Loucy (cell line): ENCODE data around the gene C10orf71.

Source experiments
- H2AFZ ChIP-seq: fragments of 200-600 bp; sonication (generic); 2 replicates; pipeline ENCODE4 v1.6.0; 2016; ENCODE audit warnings: antibody characterized with exemption, mild to moderate bottlenecking, low read length, moderate library complexity
- H3F3A ChIP-seq: fragments of 200-600 bp; 2 replicates; pipeline ENCODE4 v1.6.0; 2016; ENCODE audit warnings: antibody characterized with exemption, low read depth, mild to moderate bottlenecking
- H3K27me3 ChIP-seq: fragments of 200-600 bp; sonication (generic); 2 replicates; pipeline ENCODE4 v1.6.1; 2014; ENCODE audit warnings: low read length, mild to moderate bottlenecking; ENCODE audit not compliant: insufficient read depth, poor library complexity, severe bottlenecking
- H3K36me3 ChIP-seq: fragments of 200-600 bp; sonication (generic); 2 replicates; pipeline ENCODE4 v1.6.1; 2016; ENCODE audit warnings: low read length; ENCODE audit not compliant: insufficient read depth
- H3K4me1 ChIP-seq: fragments of 200-600 bp; sonication (generic); 2 replicates; pipeline ENCODE4 v1.5.1; 2014; ENCODE audit warnings: low read length, mild to moderate bottlenecking; ENCODE audit not compliant: insufficient read depth, poor library complexity, severe bottlenecking
- H3K4me2 ChIP-seq: fragments of 200-600 bp; sonication (generic); 2 replicates; pipeline ENCODE4 v1.6.0; 2014; ENCODE audit warnings: antibody characterized with exemption, low read length, low read depth, mild to moderate bottlenecking; ENCODE audit not compliant: poor library complexity, severe bottlenecking
- H3K4me3 ChIP-seq: fragments of 200-600 bp; sonication (generic); 2 replicates; pipeline ENCODE4 v1.5.1; 2014; ENCODE audit warnings: low read length, mild to moderate bottlenecking, mixed read lengths; ENCODE audit not compliant: poor library complexity, severe bottlenecking
- H3K79me2 ChIP-seq: fragments of 200-600 bp; sonication (generic); 2 replicates; pipeline ENCODE4 v1.6.1; 2014; ENCODE audit warnings: low read length; ENCODE audit not compliant: insufficient read depth
- H3K9ac ChIP-seq: fragments of 200-600 bp; sonication (generic); 2 replicates; pipeline ENCODE4 v1.6.0; 2014; ENCODE audit warnings: mild to moderate bottlenecking, low read depth, low read length, moderate library complexity; ENCODE audit not compliant: poor library complexity, severe bottlenecking
- H3K9me2 ChIP-seq: fragments of 200-600 bp; sonication (generic); replicated peaks from 2 replicates; pipeline ENCODE4 v1.6.1; 2016; ENCODE audit warnings: low read depth, low read length, mixed read lengths
- H3K9me3 ChIP-seq: fragments of 200-600 bp; sonication (generic); 2 replicates; pipeline ENCODE4 v1.6.1; 2014; ENCODE audit warnings: mild to moderate bottlenecking, antibody characterized with exemption, low read length, low read depth; ENCODE audit not compliant: insufficient read depth
- H4K20me1 ChIP-seq: fragments of 200-600 bp; sonication (generic); 2 replicates; pipeline ENCODE4 v1.6.0; 2014; ENCODE audit warnings: antibody characterized with exemption, low read length, mild to moderate bottlenecking; ENCODE audit not compliant: insufficient read depth, poor library complexity, severe bottlenecking
- CTCF ChIP-seq: fragments of 200-600 bp; sonication (generic); conservative IDR thresholded peaks from 2 replicates; pipeline ENCODE4 v1.5.1; 2014; ENCODE audit warnings: mild to moderate bottlenecking, antibody characterized with exemption, low read length
- EZH2phosphoT487 ChIP-seq: fragments of 200-600 bp; IDR thresholded peaks from 2 replicates; pipeline ENCODE4 v1.6.1; 2018; ENCODE audit warnings: antibody characterized with exemption, mild to moderate bottlenecking, moderate library complexity, borderline replicate concordance

Gene C10orf71

GRCh38 chr10:49329146-49329505, 30.2 kb downstream of the C10orf71 start:
- Histone ChIP-seq H3K36me3 (no peaks in the 10 kb centered on the region), H3K27me3 (peaks cover 54% of the 10 kb centered on the region), H2AFZ (no peak overlapping the region), H3K9me2 (no peaks in the 10 kb centered on the region), H4K20me1 (no peaks in the 10 kb centered on the region), H3K79me2 (no peaks in the 10 kb centered on the region), H3K9ac (no peak overlapping the region), H3F3A (no peaks in the 10 kb centered on the region), H3K9me3 (no peaks in the 10 kb centered on the region), H3K4me1 (no peaks in the 10 kb centered on the region), H3K4me2 (no peak overlapping the region), H3K4me3 (no peak overlapping the region)
- TF ChIP-seq EZH2phosphoT487 (no peak), CTCF (no peak)

- no peaks in the 10 kb centered on the region for H4K20me1 ChIP-seq
- peaks cover 3% of the 10 kb centered on the region for H3K4me1 ChIP-seq
- TF ChIP-seq CTCF (no peak), EZH2phosphoT487 (no peak)
- peaks cover 5% of the 10 kb centered on the region; the same call in 1 of the 2 replicates for H3K9me3 ChIP-seq
- H2AFZ ChIP-seq, result no peak overlapping the region
- H3K36me3 ChIP-seq, result no peaks in the 10 kb centered on the region
- H3F3A ChIP-seq, result no peaks in the 10 kb centered on the region
- H3K27me3 ChIP-seq, result peaks cover 60% of the 10 kb centered on the region
- no peak overlapping the region for H3K4me3 ChIP-seq
- H3K9me2 ChIP-seq, result no peaks in the 10 kb centered on the region
- H3K79me2 ChIP-seq, result no peaks in the 10 kb centered on the region
- H3K4me2 ChIP-seq, result no peak overlapping the region
- no peak overlapping the region for H3K9ac ChIP-seq
These were observed 31.2 kb downstream of the C10orf71 start for GRCh38 chr10:49330127-49330665.

- no peaks in the 10 kb centered on the region for H4K20me1 ChIP-seq
- H3K9ac ChIP-seq, result no peak overlapping the region
- no peaks in the 10 kb centered on the region for H3K36me3 ChIP-seq
- peaks cover 7% of the 10 kb centered on the region; the same call in 1 of the 2 replicates for H3K9me3 ChIP-seq
- peaks cover 72% of the 10 kb centered on the region for H3K27me3 ChIP-seq
- H3K4me3 ChIP-seq, result no peak overlapping the region
- no peaks in the 10 kb centered on the region for H3K9me2 ChIP-seq
- H3K4me2 ChIP-seq, result no peak overlapping the region
- H3K4me1 ChIP-seq, result peaks cover 6% of the 10 kb centered on the region
- TF ChIP-seq EZH2phosphoT487 (no peak), CTCF (no peak)
- H3F3A ChIP-seq, result no peaks in the 10 kb centered on the region
- no peak overlapping the region for H2AFZ ChIP-seq
- H3K79me2 ChIP-seq, result no peaks in the 10 kb centered on the region
These were observed 32.5 kb downstream of the C10orf71 start for GRCh38 chr10:49331431-49331830.
